Esophagus muscularis mucosa (tissue), 3 donors: Measurements from ENCODE around the gene ABI2.

Experiments used
- CTCF ChIP-seq, 3 experiments: fragments of 200-600 bp in 2 of 3; fragments of 450-650 bp in 1 of 3; sonication (generic) in 2 of 3; IDR thresholded peaks; one replicate each; pipeline ENCODE4 v1.5.1; 2017 to 2019; ENCODE audit warnings: antibody characterized with exemption in 3 of 3, mild to moderate bottlenecking in 2 of 3, moderate library complexity in 1 of 3
- POLR2A ChIP-seq: fragments of 450-650 bp; IDR thresholded peaks from one replicate; pipeline ENCODE4 v1.6.1; 2017; ENCODE audit warnings: antibody characterized with exemption, moderate library complexity, mild to moderate bottlenecking, low read depth
- POLR2AphosphoS5 ChIP-seq, 2 donors: sonication (generic); formaldehyde crosslinking; IDR thresholded peaks; one replicate each; pipeline ENCODE4 v1.6.1; 2017; ENCODE audit warnings: antibody characterized with exemption in 2 of 2

- TF ChIP-seq POLR2AphosphoS5 (IDR thresholded peaks at IDR 0.05) (no peak), POLR2A (no peak), CTCF (IDR thresholded peaks at IDR 0.05) (no peak)
Observed at GRCh38 chr2:203361922-203362321, 33.7 kb downstream of the ABI2 start.
